KMS-11 (cell line): ENCODE measurements around the gene BACH1.
"Not testable (repeated sequence)": the region's sequence is repeated elsewhere in the genome, so short reads cannot be mapped to it uniquely, and the experiment has no call there.

Experiments
- H2AFZ ChIP-seq: fragments of 200-600 bp; sonication (generic); 2 replicates; pipeline ENCODE4 v1.6.1; 2016; ENCODE audit warnings: antibody characterized with exemption, mixed run types, low read depth
- H3K27ac ChIP-seq: fragments of 200-600 bp; sonication (generic); 2 replicates; pipeline ENCODE4 v1.6.1; 2016; ENCODE audit warnings: mild to moderate bottlenecking, mixed run types
- H3K27me3 ChIP-seq: fragments of 200-600 bp; sonication (generic); 2 replicates; pipeline ENCODE4 v1.6.1; 2017; ENCODE audit warnings: mild to moderate bottlenecking, low read depth, mixed run types, moderate library complexity; ENCODE audit not compliant: insufficient read depth
- H3K36me3 ChIP-seq: fragments of 200-600 bp; sonication (generic); 2 replicates; pipeline ENCODE4 v1.6.1; 2017; ENCODE audit warnings: mild to moderate bottlenecking, mixed run types; ENCODE audit not compliant: insufficient read depth
- H3K4me1 ChIP-seq: fragments of 200-600 bp; sonication (generic); 2 replicates; pipeline ENCODE4 v1.6.1; 2016; ENCODE audit warnings: mild to moderate bottlenecking, low read depth, mixed run types; ENCODE audit not compliant: poor library complexity, severe bottlenecking
- H3K4me2 ChIP-seq: fragments of 200-600 bp; sonication (generic); 2 replicates; pipeline ENCODE4 v1.7.0; 2016; ENCODE audit warnings: mild to moderate bottlenecking, mixed run types
- H3K4me3 ChIP-seq: fragments of 200-600 bp; sonication (generic); IDR thresholded peaks from 2 replicates; pipeline ENCODE4 v1.6.1; 2017; ENCODE audit warnings: low read depth, low read length, mixed read lengths; ENCODE audit not compliant: insufficient read depth
- H3K79me2 ChIP-seq: fragments of 200-600 bp; sonication (generic); 2 replicates; pipeline ENCODE4 v1.6.1; 2016; ENCODE audit warnings: low read depth, mixed run types; ENCODE audit not compliant: insufficient read depth
- H3K9ac ChIP-seq: fragments of 200-600 bp; sonication (generic); 2 replicates; pipeline ENCODE4 v1.6.1; 2016; ENCODE audit warnings: mild to moderate bottlenecking, mixed run types
- H4K20me1 ChIP-seq: fragments of 200-600 bp; sonication (generic); 2 replicates; pipeline ENCODE4 v1.6.1; 2016; ENCODE audit warnings: mild to moderate bottlenecking, mixed run types; ENCODE audit not compliant: insufficient read depth
- CTCF ChIP-seq: fragments of 200-600 bp; sonication (generic); conservative IDR thresholded peaks from 2 replicates; pipeline ENCODE4 v1.6.1; 2017; ENCODE audit warnings: low read depth, mild to moderate bottlenecking, antibody characterized with exemption, low read length, moderate library complexity, mixed read lengths

Gene BACH1

GRCh38 chr21:29349702-29350101 is 51.0 kb downstream of the BACH1 start:
- no peak for TF ChIP-seq CTCF
- Histone ChIP-seq H3K9ac (no peak overlapping the region), H3K79me2 (peaks cover 18% of the 10 kb centered on the region), H4K20me1 (no peaks in the 10 kb centered on the region), H2AFZ (no peak overlapping the region), H3K36me3 (no peaks in the 10 kb centered on the region), H3K27me3 (no peaks in the 10 kb centered on the region), H3K27ac (no peak overlapping the region), H3K4me1 (peaks cover 39% of the 10 kb centered on the region), H3K4me2 (no peak overlapping the region), H3K4me3 (no peak overlapping the region)

GRCh38 chr21:29350246-29350779 is 51.6 kb downstream of the BACH1 start:
- Histone ChIP-seq H3K27ac (no peak overlapping the region), H2AFZ (no peak overlapping the region), H3K4me1 (peaks cover 34% of the 10 kb centered on the region), H3K4me2 (no peak overlapping the region), H3K4me3 (no peak overlapping the region), H3K79me2 (peaks cover 12% of the 10 kb centered on the region), H4K20me1 (no peaks in the 10 kb centered on the region), H3K36me3 (no peaks in the 10 kb centered on the region), H3K9ac (no peak overlapping the region), H3K27me3 (no peaks in the 10 kb centered on the region)
- TF ChIP-seq CTCF = no peak

- Histone ChIP-seq H3K79me2 (0 out of 2 replicates have a peak, but pooled peaks cover 2% of the 10 kb centered on the region), H3K27ac (no peak overlapping the region), H3K4me1 (peaks cover 21% of the 10 kb centered on the region), H3K27me3 (no peaks in the 10 kb centered on the region), H3K4me2 (no peak overlapping the region), H4K20me1 (no peaks in the 10 kb centered on the region), H3K36me3 (no peaks in the 10 kb centered on the region), H2AFZ (no peak overlapping the region), H3K9ac (no peak overlapping the region), H3K4me3 (no peak overlapping the region)
- no peak for TF ChIP-seq CTCF
These were observed 53.0 kb downstream of the BACH1 start for GRCh38 chr21:29351691-29352090.

- not testable (repeated sequence) for H3K27me3 ChIP-seq, H3K9ac ChIP-seq, H3K4me2 ChIP-seq, H3K4me1 ChIP-seq, H4K20me1 ChIP-seq, H3K79me2 ChIP-seq, H3K27ac ChIP-seq, H3K4me3 ChIP-seq, H3K36me3 ChIP-seq, H2AFZ ChIP-seq
These were observed 56.5 kb downstream of the BACH1 start for GRCh38 chr21:29355043-29355710.

GRCh38 chr21:29356291-29356690 is 57.6 kb downstream of the BACH1 start:
- not testable (repeated sequence) for H3K27ac ChIP-seq, H4K20me1 ChIP-seq, H3K79me2 ChIP-seq, H3K36me3 ChIP-seq, H3K9ac ChIP-seq, H3K4me3 ChIP-seq, H3K4me2 ChIP-seq, H3K4me1 ChIP-seq, H2AFZ ChIP-seq, H3K27me3 ChIP-seq

- H3K4me1 ChIP-seq, H3K9ac ChIP-seq, H3K79me2 ChIP-seq, H3K4me2 ChIP-seq, H3K27ac ChIP-seq, H3K4me3 ChIP-seq, H3K27me3 ChIP-seq, H2AFZ ChIP-seq, H3K36me3 ChIP-seq, H4K20me1 ChIP-seq: not testable (repeated sequence)
These were observed 58.1 kb downstream of the BACH1 start for GRCh38 chr21:29356810-29357209.
